ENCODE data around the gene PNPLA2. TPM values are rescaled to one million over a fixed set of nuclear protein-coding genes. Genes with fewer than 3 reads are reported as not detected.
A peak's percentile ranks its signal among the peaks of the same experiment; 100 is the strongest.

PNPLA2 gene
- total RNA-seq, 1 experiment from 2014 or later: 66.5 TPM

DNA sequence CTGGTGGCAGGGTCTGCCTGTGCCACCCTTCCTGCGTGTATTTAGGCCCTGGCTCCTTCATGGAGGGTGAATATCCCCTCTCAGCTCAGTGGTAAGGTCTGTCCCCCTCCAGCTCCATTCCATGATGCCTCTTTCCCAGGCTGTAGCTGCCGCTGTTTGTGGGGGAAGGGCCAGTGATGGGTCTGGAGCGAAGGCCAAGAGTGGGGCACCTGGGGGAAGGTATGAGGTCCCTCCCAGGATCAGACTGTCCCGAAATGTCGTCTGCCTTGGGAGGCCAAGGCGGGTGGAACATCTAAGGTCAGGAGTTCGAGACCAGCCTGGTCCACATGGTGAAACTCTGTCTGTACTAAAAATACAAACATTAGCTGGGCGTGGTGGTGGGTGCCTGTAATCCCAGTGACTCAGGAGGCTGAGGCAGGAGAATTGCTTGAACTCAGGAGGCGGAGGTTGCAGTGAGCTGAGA is 15.2 kb downstream of the PNPLA2 start:
- Mint-ChIP-seq H3K4me3 (peak overlapping the region; percentile 73), H3K4me1 (peaks cover 32% of the 10 kb centered on the region), H3K27me3 (ENCODE audit: low read depth) (peaks cover 22% of the 10 kb centered on the region), H3K36me3 (peaks cover 4% of the 10 kb centered on the region), H3K27ac (no peak overlapping the region), H3K9me3 (no peaks in the 10 kb centered on the region)
- CTCF ChIA-PET: interaction anchor here (1.0 to 7.7 kb wide), 6 partner anchors 8 to 88 kb away, joined by 3 to 82 read pairs (median 4); partner anchors contain the start of genes POLR2L and TSPAN4
- no peak for ATAC-seq
- POLR2A ChIA-PET: interaction anchor here (1.0 to 2.3 kb wide), 2 partner anchors 9 to 10 kb away, joined by 4 to 6 read pairs; partner anchors contain the start of genes POLR2L and TSPAN4
- DNase-seq (ENCODE audit: low spot score): no peak
- TF ChIP-seq, protein P1, sequence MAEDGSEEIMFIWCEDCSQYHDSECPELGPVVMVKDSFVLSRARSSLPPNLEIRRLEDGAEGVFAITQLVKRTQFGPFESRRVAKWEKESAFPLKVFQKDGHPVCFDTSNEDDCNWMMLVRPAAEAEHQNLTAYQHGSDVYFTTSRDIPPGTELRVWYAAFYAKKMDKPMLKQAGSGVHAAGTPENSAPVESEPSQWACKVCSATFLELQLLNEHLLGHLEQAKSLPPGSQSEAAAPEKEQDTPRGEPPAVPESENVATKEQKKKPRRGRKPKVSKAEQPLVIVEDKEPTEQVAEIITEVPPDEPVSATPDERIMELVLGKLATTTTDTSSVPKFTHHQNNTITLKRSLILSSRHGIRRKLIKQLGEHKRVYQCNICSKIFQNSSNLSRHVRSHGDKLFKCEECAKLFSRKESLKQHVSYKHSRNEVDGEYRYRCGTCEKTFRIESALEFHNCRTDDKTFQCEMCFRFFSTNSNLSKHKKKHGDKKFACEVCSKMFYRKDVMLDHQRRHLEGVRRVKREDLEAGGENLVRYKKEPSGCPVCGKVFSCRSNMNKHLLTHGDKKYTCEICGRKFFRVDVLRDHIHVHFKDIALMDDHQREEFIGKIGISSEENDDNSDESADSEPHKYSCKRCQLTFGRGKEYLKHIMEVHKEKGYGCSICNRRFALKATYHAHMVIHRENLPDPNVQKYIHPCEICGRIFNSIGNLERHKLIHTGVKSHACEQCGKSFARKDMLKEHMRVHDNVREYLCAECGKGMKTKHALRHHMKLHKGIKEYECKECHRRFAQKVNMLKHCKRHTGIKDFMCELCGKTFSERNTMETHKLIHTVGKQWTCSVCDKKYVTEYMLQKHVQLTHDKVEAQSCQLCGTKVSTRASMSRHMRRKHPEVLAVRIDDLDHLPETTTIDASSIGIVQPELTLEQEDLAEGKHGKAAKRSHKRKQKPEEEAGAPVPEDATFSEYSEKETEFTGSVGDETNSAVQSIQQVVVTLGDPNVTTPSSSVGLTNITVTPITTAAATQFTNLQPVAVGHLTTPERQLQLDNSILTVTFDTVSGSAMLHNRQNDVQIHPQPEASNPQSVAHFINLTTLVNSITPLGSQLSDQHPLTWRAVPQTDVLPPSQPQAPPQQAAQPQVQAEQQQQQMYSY (CRISPR knock-in tag; IDR thresholded peaks at IDR 0.05): peak; percentile 93
- no peak for TF ChIP-seq CBFB (CRISPR knock-in tag; IDR thresholded peaks at IDR 0.05; ENCODE audit: low read depth)
- TF ChIP-seq, protein P2, sequence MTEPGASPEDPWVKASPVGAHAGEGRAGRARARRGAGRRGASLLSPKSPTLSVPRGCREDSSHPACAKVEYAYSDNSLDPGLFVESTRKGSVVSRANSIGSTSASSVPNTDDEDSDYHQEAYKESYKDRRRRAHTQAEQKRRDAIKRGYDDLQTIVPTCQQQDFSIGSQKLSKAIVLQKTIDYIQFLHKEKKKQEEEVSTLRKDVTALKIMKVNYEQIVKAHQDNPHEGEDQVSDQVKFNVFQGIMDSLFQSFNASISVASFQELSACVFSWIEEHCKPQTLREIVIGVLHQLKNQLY (CRISPR knock-in tag; IDR thresholded peaks at IDR 0.05): no peak
- TF ChIP-seq SMAD3 (CRISPR knock-in tag; IDR thresholded peaks at IDR 0.05; ENCODE audit: borderline replicate concordance): no peak

DNA sequence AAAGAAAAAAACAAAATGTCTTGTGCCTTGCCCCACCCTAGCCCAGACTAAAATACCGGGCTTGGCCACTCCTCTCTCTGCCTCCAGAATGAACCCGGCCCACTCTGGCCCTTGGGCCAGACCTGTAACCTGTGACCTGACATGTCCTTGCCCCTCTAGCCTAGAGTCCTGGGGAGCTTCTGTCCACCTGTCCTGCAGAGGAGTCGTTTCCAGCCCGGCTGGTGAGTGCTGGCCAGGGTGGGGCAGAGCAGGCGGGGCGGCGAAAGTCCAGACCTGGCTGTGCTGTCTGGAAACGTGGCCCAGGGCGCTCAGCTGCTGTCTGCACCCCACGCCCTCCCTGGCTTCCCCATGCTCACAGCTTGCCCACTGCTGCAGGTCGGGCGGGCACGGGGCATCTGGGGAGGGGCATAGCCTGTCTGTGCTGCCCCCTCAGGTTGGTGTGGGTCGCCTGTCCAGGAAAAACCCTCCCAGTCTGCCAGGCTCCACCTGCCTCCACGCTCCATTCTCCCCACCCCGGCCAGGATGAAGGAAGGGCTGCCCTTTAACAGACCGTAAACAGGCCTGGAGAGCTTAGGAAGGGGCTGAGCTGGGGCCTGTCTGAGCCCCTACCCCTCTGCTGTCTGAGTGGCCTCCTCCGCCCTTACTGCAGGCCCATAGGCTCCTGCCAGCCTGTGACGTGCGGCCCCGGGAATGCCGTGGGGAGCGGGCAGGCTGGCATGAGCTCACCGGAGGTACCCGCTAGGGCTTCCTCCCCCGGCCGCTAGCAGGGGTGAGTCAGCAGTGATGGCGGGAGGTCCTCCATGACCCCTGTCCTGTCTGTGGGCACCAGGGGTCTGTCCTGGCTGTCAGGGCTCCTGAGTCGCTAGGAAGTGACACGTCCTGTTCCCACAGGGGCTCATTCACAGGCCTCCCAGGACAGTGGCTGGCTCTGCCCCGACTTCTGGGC is 15.9 kb downstream of the PNPLA2 start:
- ChIA-PET POLR2A (interaction anchor here (0.7 to 2.3 kb wide), 3 partner anchors 8 to 25 kb away, joined by 3 to 6 read pairs (median 4); partner anchors contain the start of genes POLR2L, RPLP2 and TSPAN4), CTCF (interaction anchor here (1.0 to 7.7 kb wide), 5 partner anchors 8 to 88 kb away, joined by 3 to 82 read pairs (median 3); partner anchors contain the start of genes POLR2L and TSPAN4)
- Mint-ChIP-seq H3K9me3 (no peaks in the 10 kb centered on the region), H3K4me1 (peaks cover 26% of the 10 kb centered on the region), H3K27ac (no peak overlapping the region), H3K36me3 (peaks cover 9% of the 10 kb centered on the region), H3K27me3 (ENCODE audit: low read depth) (peaks cover 18% of the 10 kb centered on the region), H3K4me3 (peak overlapping the region; percentile 73)
- TF ChIP-seq, protein P3, sequence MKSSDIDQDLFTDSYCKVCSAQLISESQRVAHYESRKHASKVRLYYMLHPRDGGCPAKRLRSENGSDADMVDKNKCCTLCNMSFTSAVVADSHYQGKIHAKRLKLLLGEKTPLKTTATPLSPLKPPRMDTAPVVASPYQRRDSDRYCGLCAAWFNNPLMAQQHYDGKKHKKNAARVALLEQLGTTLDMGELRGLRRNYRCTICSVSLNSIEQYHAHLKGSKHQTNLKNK (CRISPR knock-in tag; IDR thresholded peaks at IDR 0.05): no peak
- TF ChIP-seq FOXP1 (CRISPR knock-in tag; IDR thresholded peaks at IDR 0.05; ENCODE audit: borderline replicate concordance) (no peak), EMX1 (CRISPR knock-in tag; IDR thresholded peaks at IDR 0.05) (no peak), ELF4 (CRISPR knock-in tag; IDR thresholded peaks at IDR 0.05; ENCODE audit: low read depth) (no peak), NR3C1 (CRISPR knock-in tag; conservative IDR thresholded peaks at IDR 0.05; ENCODE audit: low read depth) (no peak), SMAD3 (CRISPR knock-in tag; IDR thresholded peaks at IDR 0.05; ENCODE audit: borderline replicate concordance) (no peak)
- TF ChIP-seq, protein P4, sequence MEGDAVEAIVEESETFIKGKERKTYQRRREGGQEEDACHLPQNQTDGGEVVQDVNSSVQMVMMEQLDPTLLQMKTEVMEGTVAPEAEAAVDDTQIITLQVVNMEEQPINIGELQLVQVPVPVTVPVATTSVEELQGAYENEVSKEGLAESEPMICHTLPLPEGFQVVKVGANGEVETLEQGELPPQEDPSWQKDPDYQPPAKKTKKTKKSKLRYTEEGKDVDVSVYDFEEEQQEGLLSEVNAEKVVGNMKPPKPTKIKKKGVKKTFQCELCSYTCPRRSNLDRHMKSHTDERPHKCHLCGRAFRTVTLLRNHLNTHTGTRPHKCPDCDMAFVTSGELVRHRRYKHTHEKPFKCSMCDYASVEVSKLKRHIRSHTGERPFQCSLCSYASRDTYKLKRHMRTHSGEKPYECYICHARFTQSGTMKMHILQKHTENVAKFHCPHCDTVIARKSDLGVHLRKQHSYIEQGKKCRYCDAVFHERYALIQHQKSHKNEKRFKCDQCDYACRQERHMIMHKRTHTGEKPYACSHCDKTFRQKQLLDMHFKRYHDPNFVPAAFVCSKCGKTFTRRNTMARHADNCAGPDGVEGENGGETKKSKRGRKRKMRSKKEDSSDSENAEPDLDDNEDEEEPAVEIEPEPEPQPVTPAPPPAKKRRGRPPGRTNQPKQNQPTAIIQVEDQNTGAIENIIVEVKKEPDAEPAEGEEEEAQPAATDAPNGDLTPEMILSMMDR (IDR thresholded peaks at IDR 0.05): no peak
- TF ChIP-seq, protein P5, sequence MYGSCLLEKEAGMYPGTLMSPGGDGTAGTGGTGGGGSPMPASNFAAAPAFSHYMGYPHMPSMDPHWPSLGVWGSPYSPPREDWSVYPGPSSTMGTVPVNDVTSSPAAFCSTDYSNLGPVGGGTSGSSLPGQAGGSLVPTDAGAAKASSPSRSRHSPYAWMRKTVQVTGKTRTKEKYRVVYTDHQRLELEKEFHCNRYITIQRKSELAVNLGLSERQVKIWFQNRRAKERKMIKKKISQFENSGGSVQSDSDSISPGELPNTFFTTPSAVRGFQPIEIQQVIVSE (CRISPR knock-in tag; IDR thresholded peaks at IDR 0.05; ENCODE audit: borderline replicate concordance): no peak
- TF ChIP-seq, protein P6, sequence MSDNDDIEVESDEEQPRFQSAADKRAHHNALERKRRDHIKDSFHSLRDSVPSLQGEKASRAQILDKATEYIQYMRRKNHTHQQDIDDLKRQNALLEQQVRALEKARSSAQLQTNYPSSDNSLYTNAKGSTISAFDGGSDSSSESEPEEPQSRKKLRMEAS (CRISPR knock-in tag; IDR thresholded peaks at IDR 0.05): no peak
- DNase-seq (ENCODE audit: low spot score) (no peak), ATAC-seq (no peak)
